ENCODE measurements around the gene CDHR5. TPM values are rescaled to one million over a fixed set of nuclear protein-coding genes. Genes with fewer than 3 reads are reported as not detected.

Gene CDHR5
- total and polyA plus RNA-seq, 2 donors from 2014 or later = 7.0 to 45.6 TPM

GRCh38 chr11:587978-588380 lies 36.8 kb downstream of the CDHR5 start:
- no peak for TF ChIP-seq CTCF (IDR thresholded peaks at IDR 0.05; ENCODE audit: borderline replicate concordance, extremely low read depth, insufficient read depth)
- Histone ChIP-seq H3K27me3 (ENCODE audit: control insufficient read depth, insufficient read depth, low read length) (no peaks in the 10 kb centered on the region), H3K36me3 (ENCODE audit: control insufficient read depth in 2 of 3, insufficient read depth in 3 of 3, low read length in 3 of 3) (peaks cover 0 to 51% (median 31%) of the 10 kb centered on the region in 3 donors), H3K9ac (ENCODE audit: low read length in 3 of 3) (no peak overlapping the region), H3K9me3 (ENCODE audit: control insufficient read depth in 2 of 3, insufficient read depth in 1 of 3, low read length in 3 of 3) (no peaks in the 10 kb centered on the region), H3K27ac (ENCODE audit: low read depth in 2 of 2, low read length in 2 of 2) (no peak overlapping the region), H3K4me1 (ENCODE audit: control insufficient read depth in 2 of 3, insufficient read depth in 2 of 3, low read depth in 1 of 3, low read length in 3 of 3) (no peaks in the 10 kb centered on the region), H3K4me3 (ENCODE audit: low read length in 3 of 3) (no peak overlapping the region)
- intact Hi-C loops (cut with DNase I) = no loop called here
- FAIRE-seq = no peak
- DNase-seq = no peak

GRCh38 chr11:587546-587945 lies 37.2 kb downstream of the CDHR5 start:
- Histone ChIP-seq H3K27me3 (ENCODE audit: control insufficient read depth, insufficient read depth, low read length) (no peaks in the 10 kb centered on the region), H3K4me3 (ENCODE audit: low read length in 3 of 3) (no peak overlapping the region), H3K9me3 (ENCODE audit: control insufficient read depth in 2 of 3, insufficient read depth in 1 of 3, low read length in 3 of 3) (no peaks in the 10 kb centered on the region), H3K9ac (ENCODE audit: low read length in 3 of 3) (no peak overlapping the region), H3K27ac (ENCODE audit: low read depth in 2 of 2, low read length in 2 of 2) (no peak overlapping the region), H3K36me3 (ENCODE audit: control insufficient read depth in 2 of 3, insufficient read depth in 3 of 3, low read length in 3 of 3) (peaks cover 0 to 47% (median 27%) of the 10 kb centered on the region in 3 donors), H3K4me1 (ENCODE audit: control insufficient read depth in 2 of 3, insufficient read depth in 2 of 3, low read depth in 1 of 3, low read length in 3 of 3) (no peaks in the 10 kb centered on the region)
- intact Hi-C loops (cut with DNase I) = no loop called here
- no peak for TF ChIP-seq CTCF (IDR thresholded peaks at IDR 0.05; ENCODE audit: borderline replicate concordance, extremely low read depth, insufficient read depth)
- no peak for DNase-seq
- FAIRE-seq = no peak

GRCh38 chr11:586376-587316 lies 38.1 kb downstream of the CDHR5 start:
- Histone ChIP-seq H3K27me3 (ENCODE audit: control insufficient read depth, insufficient read depth, low read length) (no peaks in the 10 kb centered on the region), H3K9me3 (ENCODE audit: control insufficient read depth in 2 of 3, insufficient read depth in 1 of 3, low read length in 3 of 3) (no peaks in the 10 kb centered on the region), H3K36me3 (ENCODE audit: control insufficient read depth in 2 of 3, insufficient read depth in 3 of 3, low read length in 3 of 3) (peaks cover 0 to 47% (median 25%) of the 10 kb centered on the region in 3 donors), H3K9ac (ENCODE audit: low read length in 3 of 3) (no peak overlapping the region), H3K27ac (ENCODE audit: low read depth in 2 of 2, low read length in 2 of 2) (no peak overlapping the region), H3K4me1 (ENCODE audit: control insufficient read depth in 2 of 3, insufficient read depth in 2 of 3, low read depth in 1 of 3, low read length in 3 of 3) (no peaks in the 10 kb centered on the region), H3K4me3 (ENCODE audit: low read length in 3 of 3) (no peak overlapping the region)
- TF ChIP-seq CTCF (IDR thresholded peaks at IDR 0.05; ENCODE audit: borderline replicate concordance, extremely low read depth, insufficient read depth) = no peak
- FAIRE-seq (no peak), DNase-seq (no peak)
- intact Hi-C loops (cut with DNase I) = no loop called here

Data from kidney (tissue), 14 donors.